Retinal pigment epithelial cell (primary cell): Measurements from ENCODE around the gene USP2.

Experiments
- DNase-seq: peaks from one replicate; pipeline ENCODE4 v3.0.0-alpha.2; 2010; ENCODE audit warnings: low read depth
- H3K4me3 ChIP-seq: 2 replicates; pipeline ENCODE4 v1.5.1; 2011; ENCODE audit warnings: mild to moderate bottlenecking, low read length, control low read depth, moderate library complexity
- TF ChIP-seq, protein P1 (sequence below): conservative IDR thresholded peaks from 2 replicates; pipeline ENCODE4 v1.5.1; 2011; ENCODE audit warnings: low read depth, low read length, control low read depth, inconsistent platforms

The USP2 gene

DNA sequence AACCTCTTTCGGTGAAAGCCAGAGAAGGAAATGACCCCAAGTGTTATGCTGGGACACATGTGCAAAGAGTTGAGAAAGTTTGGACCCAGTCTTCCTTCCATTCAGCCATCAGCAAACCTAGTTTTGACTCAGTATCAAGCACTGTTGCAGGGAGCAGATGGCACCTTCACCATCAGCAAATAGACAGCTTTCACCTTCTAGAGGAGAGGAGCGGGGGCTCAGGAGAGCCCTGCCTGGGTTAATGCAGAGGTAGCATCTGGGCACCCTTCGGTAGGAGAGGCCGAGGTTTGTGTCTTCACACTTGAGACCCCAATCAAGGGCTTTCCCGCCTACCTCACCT, 18.8 kb downstream of the USP2 start:
- TF ChIP-seq, protein P1, sequence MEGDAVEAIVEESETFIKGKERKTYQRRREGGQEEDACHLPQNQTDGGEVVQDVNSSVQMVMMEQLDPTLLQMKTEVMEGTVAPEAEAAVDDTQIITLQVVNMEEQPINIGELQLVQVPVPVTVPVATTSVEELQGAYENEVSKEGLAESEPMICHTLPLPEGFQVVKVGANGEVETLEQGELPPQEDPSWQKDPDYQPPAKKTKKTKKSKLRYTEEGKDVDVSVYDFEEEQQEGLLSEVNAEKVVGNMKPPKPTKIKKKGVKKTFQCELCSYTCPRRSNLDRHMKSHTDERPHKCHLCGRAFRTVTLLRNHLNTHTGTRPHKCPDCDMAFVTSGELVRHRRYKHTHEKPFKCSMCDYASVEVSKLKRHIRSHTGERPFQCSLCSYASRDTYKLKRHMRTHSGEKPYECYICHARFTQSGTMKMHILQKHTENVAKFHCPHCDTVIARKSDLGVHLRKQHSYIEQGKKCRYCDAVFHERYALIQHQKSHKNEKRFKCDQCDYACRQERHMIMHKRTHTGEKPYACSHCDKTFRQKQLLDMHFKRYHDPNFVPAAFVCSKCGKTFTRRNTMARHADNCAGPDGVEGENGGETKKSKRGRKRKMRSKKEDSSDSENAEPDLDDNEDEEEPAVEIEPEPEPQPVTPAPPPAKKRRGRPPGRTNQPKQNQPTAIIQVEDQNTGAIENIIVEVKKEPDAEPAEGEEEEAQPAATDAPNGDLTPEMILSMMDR = no peak
- H3K4me3 ChIP-seq = peak overlapping the region; percentile 48
- DNase-seq = no peak

DNA sequence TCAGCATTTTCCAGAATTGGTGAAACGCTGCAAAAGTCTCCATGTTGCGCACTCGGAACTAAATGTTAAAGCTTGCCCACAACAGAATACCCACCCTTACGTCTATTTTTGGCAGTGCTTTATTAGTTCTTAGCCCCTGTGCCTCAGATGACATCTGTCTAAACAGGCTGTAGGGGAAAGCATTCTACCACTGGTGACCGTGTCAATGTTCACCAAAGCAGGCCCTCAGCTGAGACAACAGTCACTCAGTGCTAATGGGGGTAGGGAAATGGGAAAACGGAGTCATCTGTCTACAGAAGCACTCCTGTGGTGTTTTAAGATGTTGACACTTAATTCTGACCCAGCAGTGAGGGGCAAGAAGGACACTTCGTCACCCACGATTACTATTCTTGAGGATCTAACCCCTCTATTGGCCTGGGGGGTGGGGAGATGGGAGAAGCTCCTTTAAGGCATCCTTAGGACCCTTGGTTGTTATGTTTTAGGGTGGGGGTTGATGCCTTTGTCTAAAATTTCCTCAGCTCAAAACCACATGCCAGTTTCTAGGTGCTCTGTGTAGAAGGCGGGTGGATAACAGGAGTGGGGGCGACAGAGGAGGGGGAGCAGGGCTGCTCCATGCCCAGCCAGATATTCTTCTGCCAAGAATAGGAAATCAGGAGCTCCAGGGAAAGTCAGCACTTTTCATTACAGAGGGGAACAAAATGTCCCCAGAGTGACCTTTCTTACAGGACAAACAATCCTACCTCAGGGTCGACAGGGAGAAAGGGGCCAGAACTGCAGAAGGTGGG, 19.4 kb downstream of the USP2 start:
- peak overlapping the region; percentile 48 for H3K4me3 ChIP-seq
- no peak for DNase-seq
- TF ChIP-seq, protein P1 = no peak

DNA sequence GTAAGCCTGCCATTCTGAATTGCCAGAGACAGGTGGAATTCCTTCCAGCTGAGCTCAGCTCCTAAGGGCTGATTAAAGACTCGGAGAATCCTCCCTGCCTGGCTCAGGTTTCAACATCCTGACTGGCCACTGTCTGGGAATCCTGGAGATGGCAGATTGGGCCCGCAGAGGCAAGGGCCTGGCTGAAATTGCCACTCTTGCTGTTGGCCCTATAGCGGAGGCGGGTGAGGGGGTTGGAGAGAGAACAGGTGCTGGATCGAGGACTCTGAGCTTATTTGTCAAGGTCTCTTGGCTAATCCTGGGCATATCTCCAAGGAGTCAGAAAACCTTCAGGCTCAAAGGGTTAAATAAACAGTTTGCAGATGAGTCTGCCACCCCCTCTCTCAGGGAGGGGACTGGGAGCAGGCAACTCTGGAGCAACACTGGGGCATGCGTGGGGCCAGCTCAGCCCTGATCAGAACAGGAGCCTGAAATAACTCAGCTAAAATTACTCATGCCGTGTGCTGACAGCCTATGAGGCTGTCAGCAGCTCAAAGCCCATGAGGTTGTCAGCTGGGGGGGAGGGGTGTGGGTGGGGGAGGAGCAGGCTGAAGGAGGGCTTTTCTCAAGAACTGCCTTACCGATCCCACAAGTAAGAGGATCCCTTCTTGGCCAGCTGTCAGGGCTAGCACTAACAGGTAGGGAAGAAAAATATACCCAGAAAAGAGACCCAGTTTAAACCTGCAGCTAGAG, 20.3 kb downstream of the USP2 start:
- TF ChIP-seq, protein P1 = no peak
- peak overlapping the region; percentile 48 for H3K4me3 ChIP-seq
- DNase-seq = peak; percentile 69

DNA sequence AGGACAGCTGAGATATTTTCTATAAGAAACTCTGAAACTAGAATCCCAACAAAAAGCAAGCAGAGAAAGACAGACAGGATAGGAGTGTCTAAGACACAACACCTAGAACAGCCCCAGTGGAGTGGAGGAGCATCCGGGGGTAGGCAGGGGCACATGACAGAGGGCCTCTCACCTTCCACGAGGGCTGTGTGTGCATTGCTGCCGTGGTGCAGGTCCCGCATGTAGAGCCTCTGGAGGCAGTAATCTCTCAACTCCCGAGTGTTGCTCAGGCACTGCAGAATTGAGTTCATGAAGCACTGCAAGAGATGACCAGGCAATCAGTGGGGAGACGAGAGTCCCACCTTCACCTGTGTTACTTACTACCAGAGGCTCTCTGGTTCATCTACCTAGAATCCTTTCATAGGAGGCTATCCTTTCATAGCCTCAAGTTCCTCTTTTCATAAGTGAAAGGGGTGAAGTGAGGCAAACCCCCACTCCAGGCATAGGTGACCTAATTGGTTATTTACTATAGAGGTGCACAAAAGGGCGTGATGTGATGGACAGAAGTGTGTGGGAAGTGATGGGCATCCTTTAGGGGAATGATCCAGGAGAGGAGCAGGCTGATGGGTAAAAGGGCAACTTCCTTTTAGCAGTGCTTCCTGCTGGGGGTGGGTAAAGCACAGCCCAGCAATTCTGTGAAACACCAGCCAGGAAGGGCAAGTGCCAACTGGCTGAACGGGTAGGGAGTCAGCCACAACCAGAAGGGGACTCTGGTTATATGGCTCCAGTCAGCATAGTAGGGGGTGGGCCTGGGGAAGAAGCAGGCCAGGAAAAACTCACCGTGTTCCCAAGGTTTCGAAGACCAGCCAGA, 21.9 kb downstream of the USP2 start:
- no peak for DNase-seq
- H3K4me3 ChIP-seq = no peak overlapping the region
- TF ChIP-seq, protein P1 = no peak

DNA sequence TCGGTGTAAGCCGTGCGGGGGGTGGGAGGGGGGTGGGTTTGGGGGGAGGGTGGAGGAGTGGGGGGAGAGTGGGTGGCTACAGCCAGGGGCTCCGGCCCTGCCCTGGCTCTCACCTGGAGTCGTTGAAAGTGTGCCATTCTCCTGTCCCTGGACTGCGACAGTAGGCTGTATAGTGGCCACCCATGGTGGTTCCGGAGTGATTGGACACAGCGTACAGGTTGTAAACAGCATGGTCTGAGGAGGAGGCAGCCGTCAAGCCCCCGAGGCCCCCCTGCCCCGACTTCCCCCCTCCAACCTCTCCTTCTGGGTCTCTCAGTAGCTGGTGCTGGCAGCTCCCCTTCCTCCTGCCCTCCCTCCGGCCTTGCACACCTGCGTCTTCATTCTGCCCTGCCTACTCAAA, 24.4 kb downstream of the USP2 start:
- no peak for DNase-seq
- TF ChIP-seq, protein P1 = no peak
- no peak overlapping the region for H3K4me3 ChIP-seq

DNA sequence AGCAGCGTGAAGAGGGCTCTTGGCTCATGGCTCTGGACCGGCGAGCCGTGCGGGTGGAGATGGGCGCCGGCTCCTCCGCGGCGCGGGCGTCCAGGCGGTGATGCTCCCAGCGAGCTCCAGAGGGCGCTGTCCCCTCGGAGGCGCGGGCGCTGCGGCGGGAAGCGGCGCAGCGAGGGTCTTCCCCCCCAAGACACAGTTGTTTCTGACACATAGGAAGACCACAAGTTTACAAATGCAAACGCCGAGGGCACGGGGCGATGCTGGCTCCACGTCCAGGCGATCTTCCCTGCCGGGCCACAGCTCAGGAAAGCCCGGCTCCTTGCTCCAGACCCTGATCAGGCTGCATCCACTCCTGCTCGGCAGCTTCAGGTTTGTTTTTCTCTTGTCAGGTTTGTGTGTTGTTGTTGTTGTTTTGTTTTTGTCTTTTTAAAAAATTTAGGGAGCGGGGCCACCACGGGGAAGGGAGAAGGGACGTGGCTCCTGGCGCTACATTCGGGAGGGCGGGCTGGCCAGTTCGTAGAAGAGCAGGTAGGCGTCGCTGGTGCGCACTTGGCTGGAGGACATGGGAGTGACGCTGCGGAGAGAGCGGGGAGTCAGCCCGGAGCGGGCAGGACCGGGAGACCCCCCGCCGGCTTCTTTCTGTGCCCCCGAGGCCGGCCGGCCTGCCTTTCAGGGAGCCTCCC, 25.0 kb downstream of the USP2 start:
- TF ChIP-seq, protein P1 = peak; percentile 81
- no peak for DNase-seq
- peak overlapping the region; percentile 5 for H3K4me3 ChIP-seq
